HG02884 (cell line): ENCODE data around the gene PLA2G4D.

Source experiments
- ATAC-seq: cut with Tn5 transposase; IDR thresholded peaks from one replicate; pipeline ENCODE4 v1.9.1; 2021; ENCODE audit warnings: mild to moderate bottlenecking, moderate library complexity; ENCODE audit not compliant: unreplicated experiment

The PLA2G4D gene

DNA sequence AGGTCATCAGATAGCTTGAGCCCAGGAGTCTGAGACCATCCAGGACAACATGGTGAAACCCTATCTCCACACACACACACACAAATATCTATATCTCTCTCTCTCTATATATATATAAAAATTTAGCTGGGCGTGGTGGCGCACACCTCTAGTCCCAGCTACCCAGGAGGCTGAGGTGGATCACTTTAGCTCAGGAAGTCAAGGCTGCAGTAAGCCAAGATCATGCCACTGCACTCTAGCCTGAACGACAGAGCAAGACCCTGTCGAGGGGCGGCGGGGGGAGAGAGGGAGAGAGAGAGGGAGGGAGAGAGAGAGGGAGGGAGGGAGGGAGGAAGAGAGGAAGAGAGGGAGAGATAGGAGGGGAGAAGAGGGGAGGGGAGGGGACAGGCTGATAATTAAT lies 34.1 kb upstream of the PLA2G4D start:
- ATAC-seq: no peak

GRCh38 chr15:42123546-42123945 lies 29.2 kb upstream of the PLA2G4D start:
- ATAC-seq: no peak

DNA sequence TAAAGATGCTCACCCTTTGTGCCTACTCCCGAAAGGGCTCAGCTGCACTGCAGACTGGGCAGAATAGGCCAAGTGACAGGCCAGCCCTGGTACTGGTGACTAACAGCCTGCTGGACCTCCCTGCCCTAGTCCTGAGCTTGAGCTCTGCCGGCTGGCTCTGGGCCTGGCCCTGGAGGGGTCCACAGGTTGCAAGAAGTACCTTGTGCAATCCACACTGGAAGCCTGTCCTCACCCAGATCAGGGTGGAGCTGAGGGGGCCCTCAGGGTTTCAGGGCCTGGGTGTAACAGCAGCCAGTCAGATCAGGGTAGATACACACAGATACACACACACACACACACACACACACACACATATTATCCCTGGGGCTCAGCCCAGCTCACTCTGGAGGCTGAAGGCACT lies 27.3 kb upstream of the PLA2G4D start:
- ATAC-seq: no peak

GRCh38 chr15:42121021-42121420 lies 26.7 kb upstream of the PLA2G4D start:
- ATAC-seq: no peak

DNA sequence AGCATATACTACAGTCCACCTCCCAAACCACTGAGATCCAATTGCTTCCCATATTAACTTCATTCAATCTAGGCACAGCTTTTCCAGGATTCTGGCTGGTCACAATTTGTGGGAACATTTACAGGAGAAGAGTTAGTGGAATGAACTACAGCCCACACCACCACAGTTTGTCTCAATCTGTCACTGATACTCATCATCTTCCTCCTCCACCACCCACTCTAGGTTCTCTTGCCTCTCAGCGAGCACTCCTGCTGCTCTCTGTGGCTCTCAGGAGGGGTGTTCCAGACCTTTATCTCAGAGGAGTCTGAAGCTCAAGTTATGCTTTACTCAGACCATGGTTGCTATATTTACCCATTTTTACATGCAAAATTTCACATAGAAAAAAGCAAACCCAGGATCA lies 25.9 kb upstream of the PLA2G4D start:
- ATAC-seq: no peak

- no peak for ATAC-seq
Measured at GRCh38 chr15:42119446-42119760, 25.0 kb upstream of the PLA2G4D start.

- ATAC-seq: no peak
Measured at GRCh38 chr15:42118650-42119445, 24.5 kb upstream of the PLA2G4D start.

DNA sequence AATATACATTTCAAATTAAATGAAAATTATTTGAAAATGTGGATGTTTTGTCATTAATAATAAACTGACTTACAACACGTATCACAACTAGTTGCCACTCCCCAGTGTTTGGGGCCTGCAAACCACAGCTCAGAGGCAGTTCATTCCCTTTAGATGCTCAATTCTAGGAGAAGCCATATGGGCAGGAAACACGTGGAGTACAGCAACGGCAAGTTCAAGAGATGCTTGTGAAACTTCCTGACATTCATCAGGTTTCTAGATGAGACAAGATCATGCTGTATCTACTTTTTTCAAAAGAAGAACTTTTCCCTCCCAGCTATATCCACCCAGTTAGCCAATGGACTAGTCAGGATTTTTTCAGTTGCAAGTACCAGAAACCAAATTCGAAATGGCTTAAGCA lies 17.6 kb upstream of the PLA2G4D start:
- no peak for ATAC-seq

DNA sequence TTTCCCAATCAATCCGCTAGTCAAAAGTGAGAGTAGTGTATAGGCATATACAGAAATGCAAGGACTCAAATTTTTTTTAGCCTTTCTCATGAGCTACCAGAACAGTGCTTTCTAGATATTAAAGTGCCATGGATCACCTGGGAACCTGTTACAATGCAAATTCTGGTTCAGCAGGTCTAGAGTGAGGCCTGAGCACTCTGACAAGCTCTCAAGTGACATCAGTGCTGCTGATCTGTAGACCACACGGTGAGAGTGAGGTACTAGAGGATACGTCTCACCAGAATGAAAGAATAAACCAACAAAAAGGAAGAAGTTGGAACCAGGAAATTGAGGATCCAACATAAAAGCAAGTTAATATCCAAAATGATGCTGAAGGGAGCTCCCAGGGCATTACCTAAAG lies 16.0 kb upstream of the PLA2G4D start:
- ATAC-seq: no peak

- no peak for ATAC-seq
Measured at GRCh38 chr15:42108806-42109205, 14.4 kb upstream of the PLA2G4D start.

GRCh38 chr15:42108189-42108588 lies 13.8 kb upstream of the PLA2G4D start:
- ATAC-seq: no peak

GRCh38 chr15:42107473-42107872 lies 13.1 kb upstream of the PLA2G4D start:
- ATAC-seq: no peak

- no peak for ATAC-seq
Measured at GRCh38 chr15:42106288-42106687, 11.9 kb upstream of the PLA2G4D start.

DNA sequence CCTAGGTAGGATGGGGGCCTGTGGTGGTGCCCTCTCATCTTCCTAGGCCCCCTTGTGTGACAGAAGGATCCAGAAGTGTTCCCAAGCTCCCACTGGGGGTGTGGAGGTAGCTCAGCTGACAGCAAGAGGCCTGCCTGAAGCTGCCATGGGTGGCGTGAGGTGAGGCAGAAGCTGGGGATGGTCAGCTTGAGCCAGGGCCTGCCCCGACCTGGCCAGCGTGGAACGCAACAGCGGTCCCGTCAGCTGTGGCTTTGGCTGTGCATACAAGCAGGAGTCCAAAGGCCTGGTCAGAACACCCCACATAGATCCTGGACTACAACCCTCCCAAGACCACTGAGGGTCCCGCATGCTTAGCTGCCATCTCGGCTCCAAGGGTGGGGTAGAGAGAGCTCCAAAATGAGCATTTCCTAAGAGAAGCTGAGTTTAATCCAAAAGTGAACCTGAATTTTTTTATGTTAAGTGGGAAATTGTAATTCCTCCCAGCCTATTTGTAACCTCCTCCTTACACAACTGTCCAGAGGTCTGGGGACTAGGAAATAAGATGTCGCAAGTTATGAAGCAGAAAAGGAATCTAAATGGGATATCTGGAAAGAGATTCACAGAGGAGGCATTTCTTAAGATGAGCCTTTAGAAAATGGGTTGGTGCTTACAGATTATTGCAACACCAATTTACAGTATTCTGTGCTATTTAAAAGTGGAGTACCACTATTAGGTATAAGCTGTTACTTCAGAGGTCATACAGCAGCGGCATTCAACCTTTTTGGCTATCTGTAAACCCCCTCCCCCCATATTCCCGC lies 9.9 kb upstream of the PLA2G4D start:
- no peak for ATAC-seq

- no peak for ATAC-seq
Measured at GRCh38 chr15:42102646-42103235, 8.4 kb upstream of the PLA2G4D start.

GRCh38 chr15:42101861-42102260 lies 7.5 kb upstream of the PLA2G4D start:
- ATAC-seq: no peak

DNA sequence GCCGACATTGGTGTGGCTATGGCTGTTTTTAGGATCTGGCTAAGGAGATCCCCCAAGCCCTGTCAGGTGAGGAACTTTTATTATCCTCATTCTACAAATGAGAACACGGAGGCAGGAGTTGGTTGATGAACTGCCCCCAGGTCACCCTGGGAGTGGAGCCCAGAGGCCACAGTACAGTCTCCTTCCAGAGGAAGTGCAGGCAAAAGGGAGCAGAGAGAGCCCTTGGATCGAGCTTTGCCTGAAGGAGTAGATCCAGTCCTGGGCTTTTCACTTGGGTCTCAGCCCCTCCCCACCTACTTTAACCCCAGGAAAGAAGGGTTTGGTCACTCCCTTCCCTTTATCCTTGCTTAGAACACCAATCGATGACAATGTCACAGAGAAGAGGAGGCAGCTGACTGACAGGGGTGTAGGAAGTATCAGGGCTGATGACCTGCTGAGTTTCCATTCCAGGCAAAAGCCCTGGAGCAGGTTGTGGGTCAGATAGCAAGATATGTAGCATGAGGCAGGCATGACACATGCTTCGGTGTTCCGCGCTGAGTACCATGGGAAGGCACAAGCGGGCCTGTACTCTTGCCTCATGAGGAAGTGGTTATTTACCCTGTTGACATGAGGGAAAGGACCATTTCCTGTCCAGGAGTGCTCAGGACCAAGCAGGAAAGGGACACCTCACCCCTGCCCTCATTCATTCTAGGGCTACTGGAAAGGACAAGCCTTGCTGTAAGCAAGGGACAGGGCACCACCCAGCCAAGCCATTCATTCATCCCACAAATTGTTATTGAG lies 5.8 kb upstream of the PLA2G4D start:
- no peak for ATAC-seq

- no peak for ATAC-seq
Measured at GRCh38 chr15:42097018-42097417, 2.7 kb upstream of the PLA2G4D start.

- ATAC-seq: no peak
Measured at GRCh38 chr15:42093966-42094365, 396 bp downstream of the PLA2G4D start.

GRCh38 chr15:42092398-42093318 lies 1.7 kb downstream of the PLA2G4D start:
- no peak for ATAC-seq
